OCI-LY1 (cell line): Measurements from ENCODE around the gene SEMA6C.

Experiments
- H2AFZ ChIP-seq: fragments of 200-600 bp; sonication (generic), shearing (Covaris generic); 2 replicates; pipeline ENCODE4 v1.6.0; 2014; ENCODE audit warnings: antibody characterized with exemption, mild to moderate bottlenecking, low read length
- H3F3A ChIP-seq: fragments of 200-600 bp; sonication (generic), shearing (Covaris generic); 2 replicates; pipeline ENCODE4 v1.6.0; 2014; ENCODE audit warnings: mild to moderate bottlenecking, antibody characterized with exemption, low read length, moderate library complexity; ENCODE audit not compliant: insufficient read depth
- H3K27ac ChIP-seq: fragments of 200-600 bp; sonication (generic); 2 replicates; pipeline ENCODE4 v1.5.1; 2014; ENCODE audit warnings: low read length, mixed run types, mild to moderate bottlenecking, low read depth; ENCODE audit not compliant: poor library complexity, severe bottlenecking
- H3K27me3 ChIP-seq: fragments of 200-600 bp; sonication (generic); 2 replicates; pipeline ENCODE4 v1.6.0; 2014; ENCODE audit warnings: antibody characterized with exemption, mild to moderate bottlenecking, low read length, moderate library complexity; ENCODE audit not compliant: insufficient read depth
- H3K36me3 ChIP-seq: fragments of 200-600 bp; sonication (generic); 2 replicates; pipeline ENCODE4 v1.6.1; 2014; ENCODE audit warnings: mild to moderate bottlenecking, antibody characterized with exemption, low read length, moderate library complexity, mixed read lengths; ENCODE audit not compliant: insufficient read depth
- H3K4me1 ChIP-seq: fragments of 200-600 bp; sonication (generic); 2 replicates; pipeline ENCODE4 v1.5.1; 2014; ENCODE audit warnings: mild to moderate bottlenecking, low read length, moderate library complexity; ENCODE audit not compliant: insufficient read depth, severe bottlenecking
- H3K4me2 ChIP-seq: fragments of 200-600 bp; sonication (generic), shearing (Covaris generic); 2 replicates; pipeline ENCODE4 v1.6.1; 2014; ENCODE audit warnings: low read length
- H3K4me3 ChIP-seq: fragments of 200-600 bp; sonication (generic); 2 replicates; pipeline ENCODE4 v1.5.1; 2014; ENCODE audit warnings: low read length, low read depth, mild to moderate bottlenecking, mixed read lengths; ENCODE audit not compliant: poor library complexity, severe bottlenecking
- H3K79me2 ChIP-seq: fragments of 200-600 bp; shearing (Covaris generic); 2 replicates; pipeline ENCODE4 v1.6.1; 2016; ENCODE audit warnings: mixed run types, low read length, mixed read lengths; ENCODE audit not compliant: insufficient read depth
- H3K9ac ChIP-seq: fragments of 200-600 bp; sonication (generic), shearing (Covaris generic); 2 replicates; pipeline ENCODE4 v1.6.1; 2014; ENCODE audit warnings: mild to moderate bottlenecking, low read length, mixed read lengths
- H3K9me2 ChIP-seq: fragments of 200-600 bp; sonication (generic), shearing (Covaris generic); 2 replicates; pipeline ENCODE4 v1.6.1; 2014; ENCODE audit warnings: low read depth, mild to moderate bottlenecking, low read length, mixed read lengths
- H3K9me3 ChIP-seq: fragments of 200-600 bp; shearing (Covaris generic); 2 replicates; pipeline ENCODE4 v1.6.1; 2014; ENCODE audit warnings: low read length, mixed read lengths
- H4K20me1 ChIP-seq: fragments of 200-600 bp; sonication (generic), shearing (Covaris generic); 2 replicates; pipeline ENCODE4 v1.6.0; 2016; ENCODE audit warnings: mild to moderate bottlenecking, low read length; ENCODE audit not compliant: insufficient read depth
- CTCF ChIP-seq: fragments of 200-600 bp; sonication (generic), shearing (Covaris generic); IDR thresholded peaks from 2 replicates; pipeline ENCODE4 v1.5.1; 2017; ENCODE audit warnings: mild to moderate bottlenecking, antibody characterized with exemption, low read length, moderate library complexity, mixed read lengths
- EZH2 ChIP-seq: fragments of 200-600 bp; sonication (generic), shearing (Covaris generic); IDR thresholded peaks from 2 replicates; pipeline ENCODE4 v1.8.0; 2017; ENCODE audit warnings: borderline replicate concordance, mixed run types, mild to moderate bottlenecking, antibody characterized with exemption, low read length, moderate library complexity, mixed read lengths

The SEMA6C gene

GRCh38 chr1:151134396-151134795 is 12.0 kb downstream of the SEMA6C start:
- no peaks in the 10 kb centered on the region; the same call in 1 of the 2 replicates for H3K27me3 ChIP-seq
- no peak overlapping the region for H2AFZ ChIP-seq
- no peak for TF ChIP-seq CTCF
- TF ChIP-seq EZH2, result no peak
- no peaks in the 10 kb centered on the region for H3K36me3 ChIP-seq
- H3K4me1 ChIP-seq, result peaks cover 15% of the 10 kb centered on the region
- no peaks in the 10 kb centered on the region for H3K79me2 ChIP-seq
- H3K9me3 ChIP-seq, result no peaks in the 10 kb centered on the region
- H3F3A ChIP-seq, result no peaks in the 10 kb centered on the region
- H3K9ac ChIP-seq, result no peak overlapping the region
- no peaks in the 10 kb centered on the region for H4K20me1 ChIP-seq
- H3K9me2 ChIP-seq, result no peaks in the 10 kb centered on the region
- no peak overlapping the region for H3K4me3 ChIP-seq
- no peak overlapping the region for H3K27ac ChIP-seq
- H3K4me2 ChIP-seq, result no peak overlapping the region

GRCh38 chr1:151133018-151133806 is 13.2 kb downstream of the SEMA6C start:
- Histone ChIP-seq H3F3A (no peaks in the 10 kb centered on the region), H4K20me1 (no peaks in the 10 kb centered on the region), H3K27me3 (no peaks in the 10 kb centered on the region; the same call in 1 of the 2 replicates), H3K9me2 (no peaks in the 10 kb centered on the region), H3K9ac (no peak overlapping the region), H3K36me3 (no peaks in the 10 kb centered on the region), H2AFZ (no peak overlapping the region), H3K4me2 (no peak overlapping the region), H3K4me3 (no peak overlapping the region), H3K9me3 (no peaks in the 10 kb centered on the region), H3K4me1 (peaks cover 15% of the 10 kb centered on the region), H3K27ac (no peak overlapping the region), H3K79me2 (no peaks in the 10 kb centered on the region)
- TF ChIP-seq CTCF (no peak), EZH2 (no peak)

- no peaks in the 10 kb centered on the region for H3K79me2 ChIP-seq
- H3K9me2 ChIP-seq, result no peaks in the 10 kb centered on the region
- peaks cover 15% of the 10 kb centered on the region for H3K4me1 ChIP-seq
- H3K9me3 ChIP-seq, result no peaks in the 10 kb centered on the region
- no peak overlapping the region for H3K9ac ChIP-seq
- H3K4me3 ChIP-seq, result no peak overlapping the region
- H3F3A ChIP-seq, result no peaks in the 10 kb centered on the region
- H3K4me2 ChIP-seq, result no peak overlapping the region
- no peaks in the 10 kb centered on the region; the same call in 1 of the 2 replicates for H3K27me3 ChIP-seq
- TF ChIP-seq CTCF, result no peak
- H4K20me1 ChIP-seq, result no peaks in the 10 kb centered on the region
- no peak overlapping the region for H3K27ac ChIP-seq
- H2AFZ ChIP-seq, result no peak overlapping the region
- no peaks in the 10 kb centered on the region for H3K36me3 ChIP-seq
These were observed 14.0 kb downstream of the SEMA6C start for GRCh38 chr1:151132335-151133017.
